ENCODE measurements around the gene RGS14. TPM values are rescaled to one million over a fixed set of nuclear protein-coding genes. Genes with fewer than 3 reads are reported as not detected.

Gene RGS14
- total RNA-seq, 1 experiment from 2014 or later = 9.4 TPM

DNA sequence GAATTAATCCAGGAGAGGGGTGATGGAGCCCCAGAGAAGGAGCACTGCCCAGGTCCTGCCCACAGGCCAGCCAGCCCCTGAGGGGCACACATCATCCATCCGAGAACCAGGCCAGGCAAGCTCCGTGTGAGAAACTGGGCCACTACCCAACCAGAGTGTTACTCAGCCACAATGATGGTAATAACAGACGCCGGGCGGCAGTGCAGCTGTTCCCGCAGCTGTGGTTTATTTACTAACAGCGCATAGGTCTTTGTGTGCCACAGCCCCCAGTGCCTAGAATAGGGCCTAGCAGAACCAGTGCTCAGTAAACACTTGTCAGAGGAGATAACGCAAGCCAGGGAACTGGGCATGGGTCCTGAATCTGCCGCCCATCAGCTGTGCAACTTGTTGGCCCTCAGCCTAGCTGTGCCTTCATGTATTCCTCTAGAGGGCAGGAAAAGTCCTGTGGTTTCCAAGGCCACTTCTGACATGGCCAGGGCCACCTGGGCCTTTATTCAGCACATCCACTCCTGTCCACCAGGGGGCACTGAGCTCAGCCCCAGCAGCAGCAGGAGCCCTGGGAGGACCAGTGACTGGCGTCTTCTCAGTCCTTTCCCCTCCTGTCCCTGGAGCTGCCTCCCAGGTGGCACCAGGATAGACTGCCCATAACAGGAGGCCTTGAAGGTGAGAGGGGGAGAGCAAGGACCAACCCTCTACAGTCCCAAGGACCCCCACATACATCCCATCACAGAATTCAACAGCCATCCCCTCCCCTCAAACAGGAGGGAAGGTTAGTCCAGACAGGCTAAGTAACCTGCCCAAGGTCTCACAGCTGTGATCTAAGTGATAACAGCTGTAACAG, 48.2 kb upstream of the RGS14 start:
- H2AFZ ChIP-seq (ENCODE audit: low read depth, low read length, poor library complexity, severe bottlenecking) = no peak overlapping the region
- peaks cover 8% of the 10 kb centered on the region; the same call in 1 of the 2 replicates for H4K20me1 ChIP-seq (ENCODE audit: insufficient read depth)
- H3K27me3 ChIP-seq (ENCODE audit: insufficient read depth, low read length) = no peaks in the 10 kb centered on the region
- TF ChIP-seq POLR2AphosphoS5 (IDR thresholded peaks at IDR 0.05; ENCODE audit: low read depth, low read length) = peak; percentile 44
- TF ChIP-seq, protein P1, sequence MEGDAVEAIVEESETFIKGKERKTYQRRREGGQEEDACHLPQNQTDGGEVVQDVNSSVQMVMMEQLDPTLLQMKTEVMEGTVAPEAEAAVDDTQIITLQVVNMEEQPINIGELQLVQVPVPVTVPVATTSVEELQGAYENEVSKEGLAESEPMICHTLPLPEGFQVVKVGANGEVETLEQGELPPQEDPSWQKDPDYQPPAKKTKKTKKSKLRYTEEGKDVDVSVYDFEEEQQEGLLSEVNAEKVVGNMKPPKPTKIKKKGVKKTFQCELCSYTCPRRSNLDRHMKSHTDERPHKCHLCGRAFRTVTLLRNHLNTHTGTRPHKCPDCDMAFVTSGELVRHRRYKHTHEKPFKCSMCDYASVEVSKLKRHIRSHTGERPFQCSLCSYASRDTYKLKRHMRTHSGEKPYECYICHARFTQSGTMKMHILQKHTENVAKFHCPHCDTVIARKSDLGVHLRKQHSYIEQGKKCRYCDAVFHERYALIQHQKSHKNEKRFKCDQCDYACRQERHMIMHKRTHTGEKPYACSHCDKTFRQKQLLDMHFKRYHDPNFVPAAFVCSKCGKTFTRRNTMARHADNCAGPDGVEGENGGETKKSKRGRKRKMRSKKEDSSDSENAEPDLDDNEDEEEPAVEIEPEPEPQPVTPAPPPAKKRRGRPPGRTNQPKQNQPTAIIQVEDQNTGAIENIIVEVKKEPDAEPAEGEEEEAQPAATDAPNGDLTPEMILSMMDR (IDR thresholded peaks at IDR 0.05 in 2 of 3, conservative IDR thresholded peaks at IDR 0.05 in 1 of 3; ENCODE audit: borderline replicate concordance in 1 of 3, insufficient read depth in 1 of 3, low read depth in 2 of 3, low read length in 2 of 3) = peak in 2 of 3 experiments; percentile 96; a peak in 4 of 6 replicates
- peak; percentile 72 for TF ChIP-seq YY1 (IDR thresholded peaks at IDR 0.05; ENCODE audit: extremely low read depth, insufficient replicate concordance, low read depth, low read length)
- TF ChIP-seq, protein P2, sequence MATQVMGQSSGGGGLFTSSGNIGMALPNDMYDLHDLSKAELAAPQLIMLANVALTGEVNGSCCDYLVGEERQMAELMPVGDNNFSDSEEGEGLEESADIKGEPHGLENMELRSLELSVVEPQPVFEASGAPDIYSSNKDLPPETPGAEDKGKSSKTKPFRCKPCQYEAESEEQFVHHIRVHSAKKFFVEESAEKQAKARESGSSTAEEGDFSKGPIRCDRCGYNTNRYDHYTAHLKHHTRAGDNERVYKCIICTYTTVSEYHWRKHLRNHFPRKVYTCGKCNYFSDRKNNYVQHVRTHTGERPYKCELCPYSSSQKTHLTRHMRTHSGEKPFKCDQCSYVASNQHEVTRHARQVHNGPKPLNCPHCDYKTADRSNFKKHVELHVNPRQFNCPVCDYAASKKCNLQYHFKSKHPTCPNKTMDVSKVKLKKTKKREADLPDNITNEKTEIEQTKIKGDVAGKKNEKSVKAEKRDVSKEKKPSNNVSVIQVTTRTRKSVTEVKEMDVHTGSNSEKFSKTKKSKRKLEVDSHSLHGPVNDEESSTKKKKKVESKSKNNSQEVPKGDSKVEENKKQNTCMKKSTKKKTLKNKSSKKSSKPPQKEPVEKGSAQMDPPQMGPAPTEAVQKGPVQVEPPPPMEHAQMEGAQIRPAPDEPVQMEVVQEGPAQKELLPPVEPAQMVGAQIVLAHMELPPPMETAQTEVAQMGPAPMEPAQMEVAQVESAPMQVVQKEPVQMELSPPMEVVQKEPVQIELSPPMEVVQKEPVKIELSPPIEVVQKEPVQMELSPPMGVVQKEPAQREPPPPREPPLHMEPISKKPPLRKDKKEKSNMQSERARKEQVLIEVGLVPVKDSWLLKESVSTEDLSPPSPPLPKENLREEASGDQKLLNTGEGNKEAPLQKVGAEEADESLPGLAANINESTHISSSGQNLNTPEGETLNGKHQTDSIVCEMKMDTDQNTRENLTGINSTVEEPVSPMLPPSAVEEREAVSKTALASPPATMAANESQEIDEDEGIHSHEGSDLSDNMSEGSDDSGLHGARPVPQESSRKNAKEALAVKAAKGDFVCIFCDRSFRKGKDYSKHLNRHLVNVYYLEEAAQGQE (IDR thresholded peaks at IDR 0.05; ENCODE audit: low read depth) = no peak
- peak overlapping the region in 1 of 2 experiments; percentile 13; a peak in 1 of 4 replicates for H3K4me3 ChIP-seq (replicated peaks in 1 of 2; ENCODE audit: low read depth in 1 of 2, low read length in 2 of 2)
- TSS peak; percentile 25 for BruUV-seq (replicated peaks)
- intact Hi-C loops (cut with micrococcal nuclease) = loop anchor here (1.0 to 10.0 kb wide), 3 partner anchors 147 to 655 kb away; partner anchors contain the start of gene PDLIM7
- H3K9ac ChIP-seq (ENCODE audit: low read length) = peak overlapping the region; percentile 31; the same call in 1 of the 2 replicates
- DNase-seq (ENCODE audit: low read depth, low spot score) (peak; percentile 81), ATAC-seq (peak; percentile 56)
- H3K27ac ChIP-seq (ENCODE audit: low read depth, low read length) = peak overlapping the region; percentile 34
- RAD21 ChIA-PET (ENCODE audit: low non-redundant PET in 1 of 2, low total read pairs in 2 of 2, uncharacterized antibody in 2 of 2, unreplicated experiment in 2 of 2) = interaction anchor here (0.6 to 1.0 kb wide), 5 partner anchors 80 to 198 kb away, joined by 3 to 4 read pairs (median 3); partner anchors contain the start of gene GRK6 (in 1 of the 2)
- CTCF ChIA-PET = interaction anchor here (0.5 to 2.3 kb wide), 30 partner anchors 8 to 204 kb away, joined by 3 to 22 read pairs (median 5); partner anchors contain the start of genes DBN1, GRK6 and LMAN2
- peaks cover 8 to 14% of the 10 kb centered on the region in 2 experiments; a peak in 2 of 4 replicates for H3K36me3 ChIP-seq (ENCODE audit: control insufficient read depth in 1 of 2, insufficient read depth in 2 of 2, low read length in 2 of 2)
- no peaks in the 10 kb centered on the region for H3K9me2 ChIP-seq (ENCODE audit: insufficient read depth)
- H3K4me1 ChIP-seq (ENCODE audit: control insufficient read depth in 1 of 2, insufficient read depth in 2 of 2, low read length in 2 of 2) = peaks cover 21 to 59% of the 10 kb centered on the region in 2 experiments
- H3K4me2 ChIP-seq (ENCODE audit: low read length) = peak overlapping the region; percentile 79
- POLR2A ChIA-PET = interaction anchor here (0.9 to 1.6 kb wide), 3 partner anchors 42 to 148 kb away, joined by 3 to 6 read pairs (median 3); partner anchors contain the start of gene LMAN2
- H3K79me2 ChIP-seq (ENCODE audit: insufficient read depth, low read length) = peaks cover 16% of the 10 kb centered on the region
- H3K9me3 ChIP-seq (ENCODE audit: control insufficient read depth in 1 of 2, insufficient read depth in 1 of 2, low read depth in 1 of 2, low read length in 2 of 2) = no peaks in the 10 kb centered on the region

Measured in HCT116 (cell line).